ENCODE results near the gene CLN6.

Gene CLN6

GRCh38 chr15:68229386-68230156 lies at the start of gene CLN6:
Gene CLN6, minus strand, starts transcription at chr15:68229728. Its CDS starts 144 bp downstream, at chr15:68229584.
- H3K4me3 ChIP-seq (ENCODE audit: low read depth, low read length) = peak within 1 kb of the TSS; percentile 81

DNA sequence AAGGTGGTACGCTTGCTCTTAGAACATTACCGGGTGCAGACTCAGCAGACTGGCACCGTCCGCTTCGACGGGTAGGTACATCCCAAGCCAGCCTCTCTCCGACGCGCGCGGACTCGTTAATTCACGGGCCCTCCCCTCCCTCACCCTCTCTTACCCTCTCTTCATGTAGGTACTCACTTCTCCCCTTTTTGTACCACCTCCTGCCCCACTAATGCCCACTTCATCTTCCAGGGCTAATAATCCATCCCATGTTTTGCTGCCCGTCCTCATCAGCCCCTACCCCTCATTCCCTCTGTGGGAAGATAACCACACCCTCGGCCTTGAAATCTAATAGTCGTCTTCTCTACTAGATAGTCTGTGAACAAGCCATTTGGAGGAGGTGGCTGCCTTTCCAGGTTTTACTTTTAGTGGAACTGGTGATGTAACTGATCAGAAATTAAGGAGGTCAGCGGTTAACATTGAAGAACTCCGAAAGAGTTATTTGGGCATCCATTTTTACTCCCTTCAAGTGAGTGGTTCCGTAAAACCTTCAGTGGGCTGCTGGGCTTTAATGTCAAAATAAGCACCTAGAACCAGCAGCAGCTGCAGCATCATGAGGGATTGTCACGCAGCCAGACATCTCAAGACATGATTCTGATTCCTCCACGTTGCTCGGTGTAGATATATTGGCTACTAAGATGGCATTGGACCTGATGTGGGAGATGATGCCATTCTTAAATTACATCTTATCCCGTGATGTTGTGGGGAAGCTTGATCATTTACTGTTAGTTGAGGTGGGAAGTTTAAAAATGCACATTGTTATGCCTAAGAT lies 49.3 kb upstream of the CLN6 start:
- peak overlapping the region; percentile 98 for H3K4me3 ChIP-seq (ENCODE audit: low read depth, low read length)

DNA sequence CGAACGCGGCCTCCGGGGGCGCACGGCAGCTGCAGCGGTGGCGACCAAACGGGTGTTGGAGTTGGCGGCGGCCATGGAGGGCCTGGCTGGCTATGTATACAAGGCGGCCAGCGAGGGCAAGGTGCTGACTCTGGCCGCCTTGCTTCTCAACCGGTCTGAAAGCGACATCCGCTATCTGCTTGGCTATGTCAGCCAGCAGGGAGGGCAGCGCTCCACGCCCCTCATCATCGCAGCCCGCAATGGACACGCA lies 48.7 kb upstream of the CLN6 start:
- peak overlapping the region; percentile 98 for H3K4me3 ChIP-seq (ENCODE audit: low read depth, low read length)

- H3K4me3 ChIP-seq (ENCODE audit: low read depth, low read length) = peak within 1 kb of the TSS; percentile 98
These were observed 48.2 kb upstream of the CLN6 start, which contains the start of gene FEM1B for GRCh38 chr15:68277603-68278344. Gene FEM1B, plus strand, starts transcription at chr15:68277745. Its CDS starts 673 bp downstream, at chr15:68278418.

- peak overlapping the region; percentile 98 for H3K4me3 ChIP-seq (ENCODE audit: low read depth, low read length)
These were observed 47.6 kb upstream of the CLN6 start for GRCh38 chr15:68277131-68277602.

GRCh38 chr15:68276668-68277067 lies 47.1 kb upstream of the CLN6 start:
- H3K4me3 ChIP-seq (ENCODE audit: low read depth, low read length) = peak overlapping the region; percentile 98

DNA sequence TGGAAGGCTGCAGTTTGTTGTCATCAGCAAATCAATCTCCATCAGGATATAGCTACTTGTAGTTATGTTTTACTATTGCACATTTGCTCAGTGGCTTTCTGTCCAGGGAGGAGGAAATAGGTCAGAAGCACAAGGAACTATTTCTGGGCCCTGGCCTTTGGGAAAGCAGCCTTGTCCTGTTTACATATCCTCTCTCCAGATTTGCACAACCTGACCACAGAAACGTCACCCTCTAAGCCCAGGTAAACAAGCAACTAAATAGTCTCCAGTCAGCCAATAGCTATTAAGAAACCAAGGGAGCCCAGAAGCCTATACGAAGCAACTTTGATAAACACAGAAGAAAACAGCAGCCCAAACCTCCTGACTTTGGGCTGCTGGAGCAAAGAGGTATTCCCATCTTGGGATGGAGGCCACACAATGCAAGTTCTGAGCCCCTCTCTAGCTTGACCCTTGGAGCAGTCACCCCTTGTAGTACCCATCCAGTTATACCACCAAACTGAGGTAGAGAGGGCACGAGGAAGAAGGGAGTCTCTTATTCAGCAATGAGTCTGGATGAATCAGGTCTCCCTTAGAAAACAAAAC lies 45.7 kb upstream of the CLN6 start:
- no peak overlapping the region for H3K4me3 ChIP-seq (ENCODE audit: low read depth, low read length)

- H3K4me3 ChIP-seq (ENCODE audit: low read depth, low read length) = no peak overlapping the region
These were observed 44.8 kb upstream of the CLN6 start for GRCh38 chr15:68274201-68274848.

GRCh38 chr15:68272721-68273271 lies 43.3 kb upstream of the CLN6 start:
- H3K4me3 ChIP-seq (ENCODE audit: low read depth, low read length) = no peak overlapping the region

DNA sequence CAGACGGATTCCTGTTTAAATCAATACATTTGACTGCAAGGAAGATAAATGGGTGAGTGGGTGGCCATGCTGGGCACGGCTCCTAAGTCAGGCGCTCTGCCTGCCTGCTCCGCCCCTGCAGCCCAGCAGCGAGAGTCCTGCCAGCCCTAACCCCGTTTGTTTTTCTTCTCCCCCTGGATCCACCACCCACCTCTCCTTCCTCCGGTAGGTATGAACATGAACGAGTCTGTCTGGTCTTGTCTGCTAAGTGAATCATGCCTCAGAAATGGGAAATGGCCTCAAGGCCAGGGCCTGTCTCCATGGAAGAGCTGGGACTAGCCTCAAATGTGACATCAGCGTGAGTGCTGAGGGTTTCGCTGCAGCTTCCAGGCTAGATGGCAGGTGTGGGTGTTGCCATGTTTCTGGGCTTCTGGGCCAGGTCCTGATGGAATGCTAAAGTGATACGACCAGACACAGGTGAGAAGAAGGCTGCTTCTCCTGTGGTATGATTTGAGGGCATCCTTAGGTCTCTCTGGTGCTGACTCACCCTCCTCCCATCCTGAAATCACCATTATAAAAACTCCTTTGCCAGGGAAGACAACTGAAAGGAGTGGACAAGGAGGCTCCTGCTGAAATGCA lies 42.4 kb upstream of the CLN6 start:
- H3K4me3 ChIP-seq (ENCODE audit: low read depth, low read length) = no peak overlapping the region

GRCh38 chr15:68268405-68268804 lies 38.9 kb upstream of the CLN6 start:
- no peak overlapping the region for H3K4me3 ChIP-seq (ENCODE audit: low read depth, low read length)

- no peak overlapping the region for H3K4me3 ChIP-seq (ENCODE audit: low read depth, low read length)
These were observed 36.1 kb upstream of the CLN6 start for GRCh38 chr15:68265674-68266073.

GRCh38 chr15:68265081-68265480 lies 35.6 kb upstream of the CLN6 start:
- no peak overlapping the region for H3K4me3 ChIP-seq (ENCODE audit: low read depth, low read length)

- H3K4me3 ChIP-seq (ENCODE audit: low read depth, low read length) = no peak overlapping the region
These were observed 34.8 kb upstream of the CLN6 start for GRCh38 chr15:68264282-68264681.

DNA sequence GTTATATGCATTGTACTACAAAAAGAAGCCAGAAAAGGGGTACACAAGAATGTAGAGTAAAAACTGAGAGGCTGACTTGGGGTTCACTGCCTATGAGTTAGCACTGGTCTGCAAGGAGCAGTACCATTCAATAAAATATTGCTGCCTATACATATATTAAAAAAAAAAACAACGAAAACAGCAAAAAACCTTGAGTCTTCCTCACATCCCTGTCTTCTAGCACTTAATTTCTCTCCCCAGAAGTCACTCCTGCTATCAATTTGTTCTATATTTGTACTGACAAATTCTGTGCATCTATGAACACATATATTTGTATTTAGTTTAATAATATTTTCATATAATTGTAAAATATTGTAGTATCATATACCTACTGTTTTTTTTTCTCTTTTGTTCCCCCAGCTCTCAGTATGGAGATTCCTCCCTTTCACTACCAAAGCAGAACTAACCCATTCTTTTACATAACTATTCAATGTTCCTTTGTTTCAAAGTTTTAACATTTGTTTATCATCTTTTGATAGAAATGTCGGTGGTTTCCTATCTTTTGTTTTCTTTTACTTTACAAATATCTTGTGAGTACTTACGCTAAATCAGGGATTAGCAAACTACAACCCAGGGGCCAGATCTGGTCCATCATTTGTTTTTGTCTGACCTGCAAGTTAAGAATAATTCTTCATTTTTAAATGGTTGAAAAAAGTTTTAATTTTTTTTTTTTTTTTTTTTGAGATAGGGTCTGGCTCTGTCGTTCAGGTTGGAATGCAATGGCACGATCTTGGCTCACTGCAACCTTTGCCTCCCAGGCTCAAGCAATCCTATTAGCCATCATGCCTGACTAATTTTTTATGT lies 33.2 kb upstream of the CLN6 start:
- no peak overlapping the region for H3K4me3 ChIP-seq (ENCODE audit: low read depth, low read length)

DNA sequence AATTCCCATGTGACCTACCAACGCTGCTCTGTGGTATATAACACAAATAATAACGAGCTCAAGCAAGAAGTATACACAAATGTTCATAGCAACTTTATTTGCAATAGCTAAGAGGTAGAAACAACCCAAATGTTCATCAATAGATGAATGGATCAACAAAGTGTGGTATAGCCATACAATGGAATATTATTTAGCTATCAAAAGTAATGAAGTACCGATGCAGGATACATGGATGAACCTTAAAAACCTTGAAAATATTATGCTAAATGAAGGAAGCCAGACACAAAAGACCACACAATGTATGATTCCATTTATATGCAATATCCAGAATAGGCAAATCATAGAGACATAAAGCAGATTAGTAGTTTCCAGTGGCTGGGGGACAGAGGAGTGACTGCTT lies 32.5 kb upstream of the CLN6 start:
- no peak overlapping the region for H3K4me3 ChIP-seq (ENCODE audit: low read depth, low read length)

- no peak overlapping the region for H3K4me3 ChIP-seq (ENCODE audit: low read depth, low read length)
These were observed 31.7 kb upstream of the CLN6 start for GRCh38 chr15:68261241-68261640.

DNA sequence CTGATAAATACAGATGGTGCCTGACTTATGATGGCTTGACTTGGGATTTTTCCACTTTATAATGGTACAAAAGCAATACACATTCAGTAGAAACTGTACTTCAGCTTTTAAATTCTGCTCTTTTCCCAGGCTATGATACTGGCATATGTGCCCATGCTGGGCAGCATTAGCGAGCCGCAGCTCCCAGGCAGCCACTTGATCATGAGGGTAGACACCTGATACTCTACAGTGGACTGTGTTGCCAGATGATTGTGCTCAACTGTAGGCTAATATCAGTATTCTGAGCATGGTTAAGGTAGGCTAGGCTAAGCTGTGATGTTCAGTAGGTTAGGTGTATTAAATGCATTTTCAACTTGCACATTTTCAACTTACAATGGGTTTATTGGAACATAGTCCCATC lies 30.4 kb upstream of the CLN6 start:
- no peak overlapping the region for H3K4me3 ChIP-seq (ENCODE audit: low read depth, low read length)

- H3K4me3 ChIP-seq (ENCODE audit: low read depth, low read length) = no peak overlapping the region
These were observed 29.2 kb upstream of the CLN6 start for GRCh38 chr15:68258692-68259091.
